Activated T-cell treated with anti-CD3 and anti-CD28 coated beads for 4 hours (primary cell): ENCODE data around the gene SPRY1.

Source experiments
- DNase-seq: peaks from one replicate; pipeline ENCODE4 v3.0.0-alpha.2; 2020

Gene SPRY1

GRCh38 chr4:123380728-123381716, 15.6 kb upstream of the SPRY1 start:
- DNase-seq: no peak

- no peak for DNase-seq
Measured at GRCh38 chr4:123381996-123382395, 14.6 kb upstream of the SPRY1 start.

GRCh38 chr4:123383566-123383965, 13.0 kb upstream of the SPRY1 start:
- DNase-seq: no peak

GRCh38 chr4:123386609-123387008, 10.0 kb upstream of the SPRY1 start:
- DNase-seq: no peak

GRCh38 chr4:123390846-123391456, 5.6 kb upstream of the SPRY1 start:
- no peak for DNase-seq

GRCh38 chr4:123393721-123394120, 2.9 kb upstream of the SPRY1 start:
- no peak for DNase-seq

GRCh38 chr4:123397144-123398065, 810 bp downstream of the SPRY1 start:
- peak; percentile 28 for DNase-seq

- peak; percentile 33 for DNase-seq
Measured at GRCh38 chr4:123398066-123398852, 1.7 kb downstream of the SPRY1 start.

- peak; percentile 31 for DNase-seq
Measured at GRCh38 chr4:123398853-123399626, 2.4 kb downstream of the SPRY1 start.

GRCh38 chr4:123399627-123400358, 3.2 kb downstream of the SPRY1 start:
- DNase-seq: no peak

- no peak for DNase-seq
Measured at GRCh38 chr4:123401271-123402120, 4.9 kb downstream of the SPRY1 start.

GRCh38 chr4:123402121-123402465, 5.5 kb downstream of the SPRY1 start:
- no peak for DNase-seq

- DNase-seq: no peak
Measured at GRCh38 chr4:123403080-123403604, 6.5 kb downstream of the SPRY1 start.

- no peak for DNase-seq
Measured at GRCh38 chr4:123404533-123404932, 7.9 kb downstream of the SPRY1 start.

- no peak for DNase-seq
Measured at GRCh38 chr4:123405267-123405865, 8.8 kb downstream of the SPRY1 start.

- no peak for DNase-seq
Measured at GRCh38 chr4:123406872-123407271, 10.3 kb downstream of the SPRY1 start.

GRCh38 chr4:123408471-123409084, 12.0 kb downstream of the SPRY1 start:
- no peak for DNase-seq

- no peak for DNase-seq
Measured at GRCh38 chr4:123409334-123409733, 12.7 kb downstream of the SPRY1 start.

- DNase-seq: no peak
Measured at GRCh38 chr4:123411514-123411913, 14.9 kb downstream of the SPRY1 start.
